ENCODE results near the gene SERGEF.

SERGEF gene

GRCh38 chr11:17783878-17784277, 229.0 kb downstream of the SERGEF start:
- DNase-seq (ENCODE audit: low read depth), result no peak

DNA sequence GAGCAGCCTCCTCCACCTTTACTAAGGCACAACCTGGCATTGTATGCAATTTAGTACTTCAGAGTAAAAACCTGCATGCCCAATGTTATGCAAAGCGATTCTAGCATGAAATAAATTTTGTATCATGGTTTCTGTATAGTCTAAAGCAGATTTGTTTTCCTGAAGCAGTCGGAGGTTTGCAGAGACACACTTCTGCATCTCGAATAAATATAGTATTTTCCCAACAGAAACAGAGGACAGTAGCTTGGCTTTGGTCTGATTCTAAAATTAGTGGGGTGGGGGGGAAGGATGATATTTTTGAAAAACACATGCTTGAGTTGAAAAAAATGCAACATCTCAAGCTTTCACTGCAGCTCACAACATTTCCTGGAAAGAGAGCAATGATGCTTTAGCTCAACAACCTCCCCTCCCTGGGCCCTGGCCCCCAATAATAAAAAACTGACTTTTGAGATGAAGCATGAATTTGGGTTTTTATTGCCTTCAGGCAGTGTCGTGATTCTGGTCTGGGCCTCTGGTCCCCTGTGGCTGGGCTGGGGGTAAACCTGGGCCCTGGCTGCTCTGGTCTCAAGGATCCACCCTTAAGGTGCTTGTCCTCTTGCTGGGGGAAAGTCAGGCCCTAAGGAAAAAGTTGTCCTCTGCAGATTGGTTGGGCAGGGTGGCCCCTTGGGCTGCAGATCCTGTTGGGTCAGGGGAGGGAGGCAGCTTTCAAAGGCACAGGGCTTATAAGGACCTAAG, 230.1 kb downstream of the SERGEF start:
- no peak for DNase-seq (ENCODE audit: low read depth)

- DNase-seq (ENCODE audit: low read depth), result no peak
Measured at GRCh38 chr11:17782145-17782544, 230.7 kb downstream of the SERGEF start.

- DNase-seq (ENCODE audit: low read depth), result no peak
Measured at GRCh38 chr11:17781626-17782025, 231.2 kb downstream of the SERGEF start.

- DNase-seq (ENCODE audit: low read depth), result no peak
Measured at GRCh38 chr11:17781221-17781620, 231.6 kb downstream of the SERGEF start.

DNA sequence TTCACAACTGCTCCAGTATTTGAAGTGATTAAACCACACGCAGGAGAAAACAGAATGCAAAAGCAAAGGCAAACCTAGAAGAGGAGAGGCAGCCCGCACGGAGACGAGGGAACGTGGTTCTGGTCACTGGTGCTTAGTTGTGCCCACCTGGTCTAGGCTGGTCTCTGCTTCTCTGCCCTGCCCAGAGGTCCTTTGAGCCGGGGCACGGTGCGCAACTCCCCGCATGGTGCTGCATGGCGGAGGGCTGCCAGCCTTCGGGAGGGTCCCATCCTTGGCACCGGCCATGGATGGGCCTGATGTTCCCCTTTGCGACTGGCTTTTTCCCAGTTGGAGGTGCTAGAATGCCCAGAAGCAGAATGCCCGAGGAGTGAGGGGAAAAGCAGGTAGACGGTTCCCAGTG, 232.2 kb downstream of the SERGEF start:
- no peak for DNase-seq (ENCODE audit: low read depth)

DNA sequence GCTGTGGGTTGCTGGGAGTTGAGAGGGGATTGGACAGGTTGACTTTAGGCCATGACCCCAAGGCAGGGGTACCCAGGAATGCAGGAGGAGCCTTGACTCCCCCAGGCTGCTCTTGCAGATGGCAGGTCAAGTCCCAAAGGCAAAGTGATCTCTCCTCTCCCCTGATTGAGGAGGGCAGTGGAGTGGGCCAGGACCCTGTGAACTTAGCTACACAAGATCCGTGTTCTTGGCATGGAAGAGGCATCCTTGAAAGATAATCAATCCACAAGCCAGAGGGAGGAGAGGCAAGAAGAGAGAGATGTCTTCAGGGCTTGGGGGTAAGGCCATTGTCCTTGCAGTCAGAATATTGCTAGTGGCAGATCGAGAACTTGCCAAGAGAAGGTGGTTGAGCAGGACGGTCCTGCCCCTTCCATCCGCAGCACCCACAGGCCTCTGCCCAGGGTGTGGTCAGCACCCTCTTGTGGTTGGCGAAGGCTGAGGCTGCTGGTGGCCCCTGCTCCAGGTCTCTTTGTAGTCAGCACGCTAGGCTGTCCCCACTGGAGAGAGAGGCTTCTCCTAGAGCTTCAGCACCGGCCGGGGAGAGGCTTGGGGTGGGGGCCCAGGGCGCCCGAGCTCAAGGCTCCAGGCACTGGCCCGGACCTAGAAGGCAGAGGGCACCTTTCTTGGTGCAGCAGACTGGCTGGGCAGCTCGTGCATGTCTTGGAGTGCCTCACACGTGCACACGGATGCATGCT, 232.8 kb downstream of the SERGEF start:
- no peak for DNase-seq (ENCODE audit: low read depth)

- DNase-seq (ENCODE audit: low read depth), result no peak
Measured at GRCh38 chr11:17778956-17779860, 233.6 kb downstream of the SERGEF start.

GRCh38 chr11:17778352-17778751, 234.5 kb downstream of the SERGEF start:
- DNase-seq (ENCODE audit: low read depth), result no peak

GRCh38 chr11:17777738-17778091, 235.1 kb downstream of the SERGEF start:
- DNase-seq (ENCODE audit: low read depth), result no peak

- DNase-seq (ENCODE audit: low read depth), result no peak
Measured at GRCh38 chr11:17777086-17777737, 235.6 kb downstream of the SERGEF start.

DNA sequence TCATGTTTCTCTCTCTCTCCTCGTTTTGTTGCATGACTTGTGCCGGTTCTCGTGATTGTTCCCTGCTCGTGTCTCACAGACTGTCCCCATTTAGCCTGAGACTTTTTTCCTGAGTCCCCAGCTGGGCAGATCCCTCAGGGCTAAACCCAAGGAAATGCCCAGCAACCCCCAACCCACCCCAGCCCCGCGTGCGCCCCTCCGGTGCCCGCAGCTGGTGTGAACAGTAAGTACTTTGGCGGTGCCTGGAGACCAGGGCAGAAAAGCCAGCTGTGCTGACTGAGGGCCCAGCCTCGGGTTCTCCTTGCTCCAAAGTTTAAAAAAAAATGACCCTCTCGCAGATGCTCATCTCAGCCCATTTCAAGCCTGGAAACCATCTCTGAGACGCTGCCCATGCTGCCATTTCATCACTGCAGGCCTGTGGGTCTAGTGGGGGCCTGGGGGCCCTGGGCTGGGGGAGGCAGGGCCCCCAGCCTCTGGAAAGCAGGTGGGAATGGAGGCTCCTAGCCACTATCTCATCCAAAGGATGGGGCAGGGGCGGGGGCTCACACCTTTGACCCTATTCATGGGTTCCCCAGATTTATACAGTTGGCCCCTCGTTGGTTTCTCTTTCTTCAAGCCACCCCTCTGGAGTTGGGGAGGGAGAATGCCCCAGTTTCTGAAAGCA, 236.5 kb downstream of the SERGEF start:
- no peak for DNase-seq (ENCODE audit: low read depth)

GRCh38 chr11:17775507-17776211, 237.2 kb downstream of the SERGEF start:
- no peak for DNase-seq (ENCODE audit: low read depth)

- DNase-seq (ENCODE audit: low read depth), result no peak
Measured at GRCh38 chr11:17775035-17775348, 237.9 kb downstream of the SERGEF start.

DNA sequence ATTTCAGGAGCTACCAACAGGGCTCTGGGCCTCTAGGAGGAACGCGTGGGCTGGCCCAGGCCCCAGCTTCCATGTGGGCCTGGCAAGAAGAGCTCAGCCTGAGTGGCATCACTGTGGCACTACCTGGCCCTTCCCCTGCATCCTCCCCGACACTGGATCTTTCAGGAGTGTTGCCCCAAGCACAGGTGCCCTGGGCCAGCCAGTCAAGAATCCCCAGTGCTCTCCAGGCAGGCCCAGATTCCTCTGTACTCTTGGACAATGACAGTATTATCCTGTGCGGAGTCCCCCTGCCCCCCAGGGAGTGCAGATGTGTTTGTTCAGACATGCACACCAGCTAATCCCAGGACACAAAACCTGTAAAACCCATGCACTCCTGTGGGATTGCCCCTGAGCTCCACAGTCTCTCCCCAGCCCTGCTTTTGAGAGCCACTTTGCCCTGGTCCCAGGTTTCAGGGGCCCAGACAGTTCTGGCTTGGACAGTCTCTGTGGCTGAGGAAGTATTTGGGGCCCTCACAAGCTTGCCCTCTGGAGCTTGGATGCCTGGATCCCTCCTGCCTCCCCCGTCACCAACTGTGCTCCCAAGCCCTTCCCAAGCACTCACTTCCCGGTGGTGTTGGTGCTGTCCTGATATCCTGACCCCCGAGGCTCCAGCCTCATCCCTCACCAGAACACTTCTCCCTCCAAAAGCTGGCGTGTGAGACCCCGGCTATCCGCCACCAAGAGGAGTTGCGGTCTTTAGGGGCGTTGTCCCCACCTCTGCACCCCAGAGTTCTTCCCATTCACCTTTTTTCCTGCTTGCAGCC, 238.4 kb downstream of the SERGEF start:
- no peak for DNase-seq (ENCODE audit: low read depth)

DNA sequence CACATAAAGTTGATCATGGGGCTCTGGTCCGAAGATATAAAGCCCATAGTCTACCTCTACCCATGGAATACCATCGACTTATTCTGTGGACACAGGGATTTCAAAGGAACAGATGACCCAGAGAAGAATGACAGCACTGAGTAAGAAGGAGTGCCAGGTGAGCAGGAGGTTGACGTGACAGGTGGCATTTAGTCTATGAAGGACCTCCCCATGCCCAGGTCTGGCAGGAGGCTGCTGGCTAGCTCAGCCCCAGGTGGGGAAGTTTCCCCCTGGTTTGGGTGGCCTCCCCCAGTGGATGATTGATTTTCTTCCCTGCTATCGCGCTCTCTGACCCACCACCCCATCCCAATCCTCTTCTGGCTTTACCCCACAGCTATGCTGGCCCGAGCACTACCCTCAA, 239.2 kb downstream of the SERGEF start:
- DNase-seq (ENCODE audit: low read depth), result no peak

- no peak for DNase-seq (ENCODE audit: low read depth)
Measured at GRCh38 chr11:17772704-17773600, 239.9 kb downstream of the SERGEF start.

- DNase-seq (ENCODE audit: low read depth), result no peak
Measured at GRCh38 chr11:17771841-17772401, 240.9 kb downstream of the SERGEF start.

DNA sequence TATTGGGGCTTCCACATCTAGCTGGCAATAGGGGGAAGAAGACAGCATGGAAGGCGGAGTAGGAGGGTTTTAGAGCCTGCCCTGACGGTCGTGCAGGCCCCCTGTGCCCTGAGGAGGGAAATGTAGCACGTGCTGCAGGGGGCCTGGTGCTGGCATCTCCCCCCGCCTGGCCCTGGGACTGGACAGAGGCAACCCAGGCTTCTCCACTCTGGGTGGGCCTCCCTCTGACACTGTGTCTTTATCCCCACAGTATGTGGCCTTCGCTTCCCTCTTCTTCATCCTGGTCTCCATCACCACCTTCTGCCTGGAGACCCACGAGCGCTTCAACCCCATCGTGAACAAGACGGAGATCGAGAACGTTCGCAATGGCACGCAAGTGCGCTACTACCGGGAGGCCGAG, 241.4 kb downstream of the SERGEF start:
- DNase-seq (ENCODE audit: low read depth), result no peak

All from activated T-helper 1 cell treated with Interleukin-2 at 50 U/mL for 16 hours (primary cell).